Astrocyte (in vitro differentiated cells and primary cell): ENCODE results near the gene TGM2. TPM values are rescaled to one million over a fixed set of nuclear protein-coding genes. Genes with fewer than 3 reads are reported as not detected.

Experiments
- DNase-seq: peaks from one replicate; pipeline ENCODE4 v3.0.0-alpha.2; 2010; ENCODE audit warnings: low read depth
- FAIRE-seq: peaks from 2 replicates; lab custom pipeline; 2011; peaks lifted over from hg19 to GRCh38; lab: Jason Lieb, UNC
- H2AFZ ChIP-seq: 2 replicates; pipeline ENCODE4 v1.6.0; 2012; ENCODE audit warnings: low read depth, low read length, inconsistent platforms
- H3K27ac ChIP-seq: 2 replicates; pipeline ENCODE4 v1.5.1; 2011; ENCODE audit warnings: low read depth, low read length, inconsistent platforms
- H3K27me3 ChIP-seq: 2 replicates; pipeline ENCODE4 v1.6.0; 2011; ENCODE audit warnings: low read length, inconsistent platforms; ENCODE audit not compliant: insufficient read depth
- H3K36me3 ChIP-seq: 2 replicates; pipeline ENCODE4 v1.5.1; 2011; ENCODE audit warnings: low read length, inconsistent platforms; ENCODE audit not compliant: insufficient read depth
- H3K4me1 ChIP-seq: 2 replicates; pipeline ENCODE4 v1.5.1; 2011; ENCODE audit warnings: low read length, inconsistent platforms; ENCODE audit not compliant: insufficient read depth
- H3K4me2 ChIP-seq: 2 replicates; pipeline ENCODE4 v1.6.0; 2012; ENCODE audit warnings: low read length, inconsistent platforms
- H3K4me3 ChIP-seq: 2 replicates; pipeline ENCODE4 v1.5.1; 2011; ENCODE audit warnings: low read depth, mild to moderate bottlenecking, low read length, inconsistent platforms; ENCODE audit not compliant: insufficient read depth
- H3K79me2 ChIP-seq: 2 replicates; pipeline ENCODE4 v1.6.0; 2012; ENCODE audit warnings: mild to moderate bottlenecking, low read length, inconsistent platforms; ENCODE audit not compliant: insufficient read depth
- H3K9ac ChIP-seq: 2 replicates; pipeline ENCODE4 v1.6.0; 2012; ENCODE audit warnings: mild to moderate bottlenecking, low read length, inconsistent platforms
- H3K9me3 ChIP-seq: 2 replicates; pipeline ENCODE4 v1.5.1; 2012; ENCODE audit warnings: low read depth, mild to moderate bottlenecking, low read length, inconsistent platforms; ENCODE audit not compliant: insufficient read depth
- H4K20me1 ChIP-seq: 2 replicates; pipeline ENCODE4 v1.6.0; 2012; ENCODE audit warnings: low read length, inconsistent platforms; ENCODE audit not compliant: insufficient read depth
- H3K27ac Mint-ChIP-seq: one replicate; pipeline ENCODE4 v1.8.0; 2021; ENCODE audit warnings: mild to moderate bottlenecking, mixed read lengths; ENCODE audit not compliant: unreplicated experiment
- H3K27me3 Mint-ChIP-seq: one replicate; pipeline ENCODE4 v1.8.0; 2021; ENCODE audit warnings: low read depth, mixed read lengths; ENCODE audit not compliant: unreplicated experiment
- H3K36me3 Mint-ChIP-seq: one replicate; pipeline ENCODE4 v1.8.0; 2021; ENCODE audit warnings: low read depth, mixed read lengths; ENCODE audit not compliant: unreplicated experiment
- H3K4me1 Mint-ChIP-seq: one replicate; pipeline ENCODE4 v1.8.0; 2021; ENCODE audit warnings: low read depth, mixed read lengths; ENCODE audit not compliant: unreplicated experiment
- H3K4me3 Mint-ChIP-seq: one replicate; pipeline ENCODE4 v1.8.0; 2021; ENCODE audit warnings: mild to moderate bottlenecking, moderate library complexity, mixed read lengths; ENCODE audit not compliant: unreplicated experiment
- H3K9me3 Mint-ChIP-seq: one replicate; pipeline ENCODE4 v1.8.0; 2021; ENCODE audit warnings: mild to moderate bottlenecking, mixed read lengths; ENCODE audit not compliant: unreplicated experiment
- EZH2 ChIP-seq: IDR thresholded peaks from 2 replicates; pipeline ENCODE4 v1.6.1; 2012; ENCODE audit warnings: mild to moderate bottlenecking, low read length, inconsistent platforms; ENCODE audit not compliant: insufficient read depth
- total RNA-seq: library from RNA; stranded (reverse); gene quantifications from 2 replicates; pipeline ENCODE4 v1.2.1, GENCODE V29; 2021
- TF ChIP-seq, protein P1 (sequence below): IDR thresholded peaks from 2 replicates; pipeline ENCODE4 v1.5.1; 2011; ENCODE audit warnings: low read depth, mild to moderate bottlenecking, inconsistent platforms, low read length, moderate library complexity; ENCODE audit not compliant: insufficient read depth

The TGM2 gene
- total RNA-seq, 1 donor from 2014 or later = 98.9 TPM

DNA sequence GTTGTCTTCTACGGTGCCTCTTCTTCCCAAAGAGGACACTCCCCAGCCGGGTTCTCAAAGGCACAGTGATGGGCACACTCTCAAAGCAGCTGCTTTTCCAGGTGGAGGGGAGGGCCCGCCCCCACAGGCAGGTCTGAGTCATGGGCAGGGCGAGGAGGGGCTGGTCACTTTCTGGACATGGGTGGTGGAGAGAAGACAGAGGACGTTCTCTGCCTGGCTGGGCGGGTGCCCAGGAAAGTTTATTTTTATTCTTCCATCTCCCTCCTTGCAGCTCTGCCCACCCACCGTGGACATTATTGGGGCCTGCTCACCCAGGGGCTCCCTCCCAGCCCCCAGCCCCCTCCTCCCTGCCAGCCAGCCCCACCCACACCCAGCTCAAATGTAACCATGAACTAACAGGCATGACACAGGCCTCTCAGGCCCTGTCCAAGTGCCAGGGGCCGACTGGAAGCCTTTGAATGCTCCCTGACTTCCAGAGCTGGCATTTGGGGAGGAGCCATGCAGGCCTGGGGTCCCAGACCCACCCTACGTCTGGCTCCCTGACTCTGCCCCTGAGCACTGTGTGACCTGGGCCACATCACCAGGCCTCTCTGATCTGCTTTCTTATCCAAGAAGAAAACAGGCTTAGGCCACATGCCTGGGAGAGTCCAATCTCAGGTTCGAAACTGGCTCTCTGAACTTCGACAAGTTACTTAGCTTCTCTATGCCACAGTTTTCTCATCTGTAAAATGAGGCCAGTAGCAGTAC lies 8.0 kb downstream of the TGM2 start:
- FAIRE-seq (no peak), DNase-seq (no peak)
- H3K27me3 ChIP-seq = no peaks in the 10 kb centered on the region
- Mint-ChIP-seq H3K4me3 (no peak overlapping the region), H3K27me3 (no peaks in the 10 kb centered on the region), H3K4me1 (peaks cover 9% of the 10 kb centered on the region), H3K36me3 (peaks cover 5% of the 10 kb centered on the region), H3K9me3 (no peaks in the 10 kb centered on the region), H3K27ac (no peak overlapping the region)
- H3K9me3 ChIP-seq = no peaks in the 10 kb centered on the region
- no peak overlapping the region for H3K4me3 ChIP-seq
- peaks cover 33% of the 10 kb centered on the region for H3K36me3 ChIP-seq
- H4K20me1 ChIP-seq = peaks cover 2% of the 10 kb centered on the region
- H2AFZ ChIP-seq = no peak overlapping the region
- peak overlapping the region; percentile 22 for H3K9ac ChIP-seq
- TF ChIP-seq, protein P1, sequence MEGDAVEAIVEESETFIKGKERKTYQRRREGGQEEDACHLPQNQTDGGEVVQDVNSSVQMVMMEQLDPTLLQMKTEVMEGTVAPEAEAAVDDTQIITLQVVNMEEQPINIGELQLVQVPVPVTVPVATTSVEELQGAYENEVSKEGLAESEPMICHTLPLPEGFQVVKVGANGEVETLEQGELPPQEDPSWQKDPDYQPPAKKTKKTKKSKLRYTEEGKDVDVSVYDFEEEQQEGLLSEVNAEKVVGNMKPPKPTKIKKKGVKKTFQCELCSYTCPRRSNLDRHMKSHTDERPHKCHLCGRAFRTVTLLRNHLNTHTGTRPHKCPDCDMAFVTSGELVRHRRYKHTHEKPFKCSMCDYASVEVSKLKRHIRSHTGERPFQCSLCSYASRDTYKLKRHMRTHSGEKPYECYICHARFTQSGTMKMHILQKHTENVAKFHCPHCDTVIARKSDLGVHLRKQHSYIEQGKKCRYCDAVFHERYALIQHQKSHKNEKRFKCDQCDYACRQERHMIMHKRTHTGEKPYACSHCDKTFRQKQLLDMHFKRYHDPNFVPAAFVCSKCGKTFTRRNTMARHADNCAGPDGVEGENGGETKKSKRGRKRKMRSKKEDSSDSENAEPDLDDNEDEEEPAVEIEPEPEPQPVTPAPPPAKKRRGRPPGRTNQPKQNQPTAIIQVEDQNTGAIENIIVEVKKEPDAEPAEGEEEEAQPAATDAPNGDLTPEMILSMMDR = no peak
- TF ChIP-seq EZH2 = no peak
- H3K4me2 ChIP-seq = no peak overlapping the region
- H3K79me2 ChIP-seq = peaks cover 21% of the 10 kb centered on the region
- H3K27ac ChIP-seq = peak overlapping the region; percentile 27
- peaks cover 34% of the 10 kb centered on the region for H3K4me1 ChIP-seq

DNA sequence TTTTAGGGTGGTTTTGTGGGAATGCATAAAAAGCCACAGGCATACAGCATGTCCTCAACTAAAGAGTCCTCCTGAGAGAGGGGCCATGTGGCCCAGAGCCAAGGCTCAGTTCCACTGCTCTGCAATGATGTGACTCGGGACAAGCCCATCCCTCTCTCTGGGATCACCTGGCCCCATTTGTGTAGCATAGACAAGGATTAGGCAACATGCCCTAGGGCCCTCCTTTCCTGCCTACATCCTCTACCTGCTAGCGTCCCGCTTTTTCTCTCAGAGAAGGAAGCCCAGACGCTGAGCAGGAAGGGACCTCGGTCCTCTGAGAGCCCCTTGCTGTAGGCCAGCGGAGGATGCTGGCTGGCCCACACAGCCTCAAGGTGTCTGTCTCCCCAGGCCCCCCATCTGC lies 8.8 kb downstream of the TGM2 start:
- DNase-seq (no peak), FAIRE-seq (no peak)
- Histone ChIP-seq H3K9me3 (no peaks in the 10 kb centered on the region), H4K20me1 (no peaks in the 10 kb centered on the region), H3K79me2 (peaks cover 17% of the 10 kb centered on the region), H3K36me3 (peaks cover 37% of the 10 kb centered on the region), H3K9ac (no peak overlapping the region), H3K27me3 (no peaks in the 10 kb centered on the region), H3K4me3 (no peak overlapping the region), H2AFZ (no peak overlapping the region), H3K4me2 (no peak overlapping the region), H3K4me1 (peaks cover 41% of the 10 kb centered on the region), H3K27ac (peak overlapping the region; percentile 27)
- Mint-ChIP-seq H3K36me3 (peaks cover 5% of the 10 kb centered on the region), H3K4me1 (peaks cover 13% of the 10 kb centered on the region), H3K4me3 (no peak overlapping the region), H3K9me3 (no peaks in the 10 kb centered on the region), H3K27me3 (no peaks in the 10 kb centered on the region), H3K27ac (no peak overlapping the region)
- TF ChIP-seq, protein P1 = no peak
- no peak for TF ChIP-seq EZH2

DNA sequence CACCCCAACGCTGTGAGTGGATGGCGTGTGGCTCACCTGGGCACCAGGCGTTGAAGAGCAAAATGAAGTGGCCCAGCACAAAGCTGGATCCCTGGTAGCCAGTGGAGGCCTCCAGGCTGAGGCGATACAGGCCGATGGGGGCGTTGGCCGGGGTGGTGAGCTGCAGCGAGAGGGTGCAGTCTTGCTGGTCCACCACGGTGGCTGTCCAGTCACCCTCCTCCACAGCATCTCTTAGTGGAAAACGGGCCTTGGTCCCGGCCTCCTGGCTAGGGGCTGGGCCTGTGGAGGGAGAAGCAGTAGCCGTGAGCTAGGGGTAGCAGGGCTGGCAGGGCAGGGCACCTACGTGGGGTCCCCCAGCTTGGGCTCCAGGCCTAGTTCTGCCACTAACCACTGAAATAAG lies 9.3 kb downstream of the TGM2 start:
- no peak for FAIRE-seq

More for the DNA sequence above, 9.3 kb downstream of the TGM2 start:
- Histone ChIP-seq H3K9ac (no peak overlapping the region), H3K27ac (no peak overlapping the region), H3K9me3 (no peaks in the 10 kb centered on the region), H2AFZ (no peak overlapping the region), H3K27me3 (no peaks in the 10 kb centered on the region), H3K36me3 (peaks cover 41% of the 10 kb centered on the region), H4K20me1 (no peaks in the 10 kb centered on the region), H3K79me2 (peaks cover 14% of the 10 kb centered on the region), H3K4me2 (no peak overlapping the region), H3K4me1 (peaks cover 41% of the 10 kb centered on the region), H3K4me3 (no peak overlapping the region)
- no peak overlapping the region for H3K4me3 Mint-ChIP-seq
- peaks cover 13% of the 10 kb centered on the region for H3K4me1 Mint-ChIP-seq
- no peak for DNase-seq
- no peak overlapping the region for H3K27ac Mint-ChIP-seq
- H3K36me3 Mint-ChIP-seq = peaks cover 6% of the 10 kb centered on the region
- TF ChIP-seq, protein P1 = no peak
- TF ChIP-seq EZH2 = no peak
- H3K9me3 Mint-ChIP-seq = no peaks in the 10 kb centered on the region
- no peaks in the 10 kb centered on the region for H3K27me3 Mint-ChIP-seq
